Tibial nerve (tissue), 4 donors: Measurements from ENCODE around the gene CILP2.

Experiments
- EP300 ChIP-seq, 2 donors: sonication (generic); formaldehyde crosslinking; IDR thresholded peaks; one replicate each; pipeline ENCODE4 v1.6.1; 2017; ENCODE audit warnings: antibody characterized with exemption in 2 of 2, mild to moderate bottlenecking in 1 of 2
- POLR2A ChIP-seq, 2 donors: fragments of 450-650 bp; IDR thresholded peaks; one replicate each; pipeline ENCODE4 v1.6.1; 2017; ENCODE audit warnings: antibody characterized with exemption in 2 of 2, mild to moderate bottlenecking in 2 of 2, moderate library complexity in 2 of 2
- TF ChIP-seq, protein P1 (sequence below), 5 experiments: fragments of 200-600 bp in 3 of 5; fragments of 450-650 bp in 2 of 5; sonication (generic) in 3 of 5; IDR thresholded peaks; one replicate each; pipeline ENCODE4 v1.5.1; 2016 to 2019; ENCODE audit warnings: antibody characterized with exemption in 5 of 5, mild to moderate bottlenecking in 3 of 5, moderate library complexity in 2 of 5

DNA sequence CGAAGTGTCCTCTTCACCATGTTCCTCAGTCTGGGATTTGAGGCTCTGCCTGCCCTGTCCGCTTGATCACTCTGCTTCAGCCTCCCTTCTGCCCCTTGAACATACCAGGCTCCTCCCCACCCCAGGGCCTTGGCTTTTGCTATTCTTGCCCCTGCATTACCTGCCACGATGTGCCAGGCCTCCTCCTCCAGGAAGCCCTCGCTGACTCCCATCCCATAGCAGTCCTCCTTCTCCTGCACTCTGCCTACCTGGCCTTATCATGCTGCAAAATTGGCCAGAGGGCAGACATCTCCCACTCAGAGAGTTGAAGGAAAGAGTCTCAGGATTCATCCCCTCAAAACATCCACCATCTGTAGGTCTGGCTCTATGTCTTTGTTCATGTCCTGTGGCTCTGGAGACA is 7.2 kb upstream of the CILP2 start:
- TF ChIP-seq EP300 (IDR thresholded peaks at IDR 0.05) (no peak), POLR2A (IDR thresholded peaks at IDR 0.05) (no peak)
- TF ChIP-seq, protein P1, sequence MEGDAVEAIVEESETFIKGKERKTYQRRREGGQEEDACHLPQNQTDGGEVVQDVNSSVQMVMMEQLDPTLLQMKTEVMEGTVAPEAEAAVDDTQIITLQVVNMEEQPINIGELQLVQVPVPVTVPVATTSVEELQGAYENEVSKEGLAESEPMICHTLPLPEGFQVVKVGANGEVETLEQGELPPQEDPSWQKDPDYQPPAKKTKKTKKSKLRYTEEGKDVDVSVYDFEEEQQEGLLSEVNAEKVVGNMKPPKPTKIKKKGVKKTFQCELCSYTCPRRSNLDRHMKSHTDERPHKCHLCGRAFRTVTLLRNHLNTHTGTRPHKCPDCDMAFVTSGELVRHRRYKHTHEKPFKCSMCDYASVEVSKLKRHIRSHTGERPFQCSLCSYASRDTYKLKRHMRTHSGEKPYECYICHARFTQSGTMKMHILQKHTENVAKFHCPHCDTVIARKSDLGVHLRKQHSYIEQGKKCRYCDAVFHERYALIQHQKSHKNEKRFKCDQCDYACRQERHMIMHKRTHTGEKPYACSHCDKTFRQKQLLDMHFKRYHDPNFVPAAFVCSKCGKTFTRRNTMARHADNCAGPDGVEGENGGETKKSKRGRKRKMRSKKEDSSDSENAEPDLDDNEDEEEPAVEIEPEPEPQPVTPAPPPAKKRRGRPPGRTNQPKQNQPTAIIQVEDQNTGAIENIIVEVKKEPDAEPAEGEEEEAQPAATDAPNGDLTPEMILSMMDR (IDR thresholded peaks at IDR 0.05): no peak
